Activated T-cell treated with anti-CD3 and anti-CD28 coated beads, Interleukin-2, amount 50 U/mL, for 72 hours (primary cell): ENCODE data around the gene ICAM2. TPM values are rescaled to one million over a fixed set of nuclear protein-coding genes. Genes with fewer than 3 reads are reported as not detected.

Source experiments
- ATAC-seq, 2 donors: fragments of 150-1000 bp; cut with Tn5 transposase; replicated peaks in 1 of 2; 2 replicates each; pipeline ENCODE4 v1.10.0; 2021; ENCODE audit warnings: moderate library complexity in 2 of 2, mild to moderate bottlenecking in 1 of 2
- DNase-seq, 2 donors: peaks; one replicate each; pipeline ENCODE4 v3.0.0; 2021 to 2022; ENCODE audit warnings: mixed read lengths in 1 of 2
- H3K27ac Mint-ChIP-seq: one replicate; pipeline ENCODE4 v1.8.0; 2022; ENCODE audit warnings: mild to moderate bottlenecking, moderate library complexity, mixed read lengths
- H3K27me3 Mint-ChIP-seq: one replicate; pipeline ENCODE4 v1.8.0; 2022; ENCODE audit warnings: low read depth, mixed read lengths
- H3K36me3 Mint-ChIP-seq, 2 donors: one replicate each; pipeline ENCODE4 v1.8.0; 2022; ENCODE audit warnings: mixed read lengths in 2 of 2, mild to moderate bottlenecking in 1 of 2; ENCODE audit not compliant: insufficient read depth in 2 of 2
- H3K4me1 Mint-ChIP-seq: one replicate; pipeline ENCODE4 v1.8.0; 2022; ENCODE audit warnings: low read depth, mixed read lengths
- H3K4me3 Mint-ChIP-seq, 2 donors: one replicate each; pipeline ENCODE4 v1.8.0; 2022; ENCODE audit warnings: mild to moderate bottlenecking in 2 of 2, mixed read lengths in 2 of 2, moderate library complexity in 2 of 2
- H3K9me3 Mint-ChIP-seq, 2 donors: one replicate each; pipeline ENCODE4 v1.8.0; 2022; ENCODE audit warnings: mixed read lengths in 2 of 2
- total RNA-seq, 2 donors: library from RNA; stranded (reverse); gene quantifications; one replicate each; pipeline ENCODE4 v1.2.3, GENCODE V29; 2022

The ICAM2 gene
- total RNA-seq, 2 donors from 2014 or later = 49.9 to 55.7 TPM

DNA sequence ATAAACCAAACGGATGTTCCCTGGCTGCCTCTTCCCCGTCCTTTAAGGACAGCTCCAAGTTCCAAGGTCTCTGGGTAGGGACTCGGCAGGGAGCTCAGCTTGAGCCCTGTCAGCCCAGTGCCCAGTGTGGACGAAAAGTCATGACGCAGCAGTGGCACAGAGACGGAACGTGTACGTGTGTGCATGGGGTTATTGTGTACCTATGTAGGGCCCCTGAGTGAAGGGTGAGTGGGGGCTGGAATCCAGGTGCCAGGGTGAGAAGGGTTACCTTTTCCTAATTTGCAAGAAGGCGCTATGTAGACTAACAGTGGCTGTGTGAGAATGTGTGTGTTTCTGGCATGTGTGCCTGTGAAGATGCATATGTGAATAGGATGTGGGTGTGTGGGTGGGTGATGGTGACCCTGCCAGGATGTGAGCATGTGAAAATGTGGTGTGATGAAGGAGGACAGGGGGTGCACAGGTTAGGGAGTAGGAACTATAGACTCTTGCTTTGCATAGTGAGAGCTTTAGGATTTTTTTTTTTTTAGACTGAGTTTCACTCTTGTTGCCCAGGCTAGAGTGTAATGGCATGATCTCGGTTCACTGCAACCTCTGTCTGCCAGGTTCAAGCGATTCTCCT is 53.7 kb downstream of the ICAM2 start:
- no peaks in the 10 kb centered on the region for H3K27me3 Mint-ChIP-seq
- H3K4me3 Mint-ChIP-seq = no peak overlapping the region
- H3K9me3 Mint-ChIP-seq = no peaks in the 10 kb centered on the region
- H3K36me3 Mint-ChIP-seq = no peaks in the 10 kb centered on the region
- ATAC-seq = peak; percentile 92 to 93
- DNase-seq = peak; percentile 61 to 63
- no peak overlapping the region for H3K27ac Mint-ChIP-seq
- H3K4me1 Mint-ChIP-seq = peaks cover 23% of the 10 kb centered on the region

DNA sequence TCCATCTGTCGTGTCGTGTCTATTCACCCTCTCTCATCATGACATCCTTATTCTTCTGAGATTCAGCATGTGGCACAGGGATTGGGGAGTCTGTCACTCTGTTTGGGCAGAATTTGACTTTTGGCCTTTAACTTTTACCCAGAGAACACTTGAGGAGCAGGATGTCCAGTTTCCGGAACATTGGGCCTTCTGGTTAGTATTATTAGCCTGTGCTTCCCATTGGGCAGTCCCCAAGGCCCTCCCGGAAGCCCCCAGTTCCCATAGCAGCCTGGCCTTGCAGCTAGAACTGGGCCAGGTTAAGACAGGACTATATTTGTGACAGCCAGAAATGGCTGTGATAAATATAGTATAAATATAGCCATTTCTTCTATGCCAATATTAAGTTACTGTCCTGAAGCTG is 57.3 kb downstream of the ICAM2 start:
- H3K27ac Mint-ChIP-seq = no peak overlapping the region
- DNase-seq (no peak), ATAC-seq (no peak)
- peaks cover 23% of the 10 kb centered on the region for H3K4me1 Mint-ChIP-seq
- no peaks in the 10 kb centered on the region for H3K9me3 Mint-ChIP-seq
- H3K36me3 Mint-ChIP-seq = no peaks in the 10 kb centered on the region
- H3K4me3 Mint-ChIP-seq = no peak overlapping the region
- H3K27me3 Mint-ChIP-seq = no peaks in the 10 kb centered on the region

DNA sequence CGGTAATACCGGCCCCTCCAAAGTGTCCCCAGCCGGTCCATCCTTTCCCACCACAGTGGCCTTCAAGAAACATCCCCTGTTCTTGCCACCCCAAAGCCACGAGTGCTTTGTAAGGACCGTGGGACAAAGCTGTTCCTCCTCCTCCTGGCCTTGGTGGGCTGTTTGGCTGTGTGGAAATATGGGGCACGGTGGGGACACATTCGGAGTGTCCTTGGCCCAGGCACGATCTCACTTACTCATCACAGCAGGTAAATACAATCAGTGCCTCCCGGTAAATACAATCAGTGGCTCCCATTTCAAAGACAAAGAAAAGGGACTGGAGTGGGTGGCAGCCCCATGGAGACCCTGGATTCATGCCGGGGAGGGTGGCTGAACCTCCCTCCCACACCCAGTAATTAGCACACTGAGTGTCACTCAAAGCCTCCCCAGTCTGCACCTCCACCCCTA is 58.1 kb downstream of the ICAM2 start:
- Mint-ChIP-seq H3K9me3 (no peaks in the 10 kb centered on the region), H3K27ac (no peak overlapping the region), H3K27me3 (no peaks in the 10 kb centered on the region), H3K4me1 (peaks cover 15% of the 10 kb centered on the region), H3K4me3 (no peak overlapping the region), H3K36me3 (no peaks in the 10 kb centered on the region)
- ATAC-seq (no peak), DNase-seq (no peak)

DNA sequence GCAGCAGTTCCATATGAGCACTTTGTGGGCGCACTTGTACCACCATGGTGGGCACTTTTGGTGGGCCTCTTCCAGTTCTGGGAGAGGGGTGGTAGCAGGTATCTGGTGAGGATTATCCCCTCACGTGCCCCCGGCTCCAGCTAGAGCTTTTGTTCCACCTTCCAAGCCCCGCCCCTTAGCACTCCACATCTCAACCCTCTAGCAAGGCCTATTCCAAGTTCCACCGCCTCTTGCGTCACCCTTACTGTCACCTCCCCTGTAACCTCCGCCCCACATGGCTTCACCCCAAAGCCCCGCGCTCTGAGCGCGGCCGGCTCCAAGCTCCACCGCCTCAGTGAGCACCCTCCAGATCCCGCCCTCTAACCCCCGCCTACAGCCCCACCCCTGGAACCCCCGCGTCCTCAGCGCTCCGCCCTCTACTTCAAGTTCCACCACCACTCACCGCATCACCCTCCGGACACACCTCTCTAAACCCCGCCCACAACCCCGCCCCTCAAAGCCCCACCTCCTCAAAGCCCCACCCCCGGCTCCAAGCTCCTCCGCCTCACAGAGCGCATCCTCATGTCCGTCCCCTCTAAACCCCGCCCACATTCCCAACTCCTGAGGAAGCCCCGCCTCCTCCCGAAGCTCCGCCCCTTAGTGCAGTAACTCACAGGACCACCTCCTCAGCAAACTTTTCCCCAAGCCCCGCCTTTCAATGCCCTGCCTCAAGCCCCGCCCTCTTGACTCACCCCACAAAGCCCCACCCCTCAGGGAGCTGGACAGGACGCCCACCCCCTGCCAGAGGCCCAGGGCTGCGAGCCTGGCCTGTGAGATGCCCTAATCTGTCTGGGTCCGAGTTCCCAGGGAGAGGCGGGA is 58.8 kb downstream of the ICAM2 start:
- peak overlapping the region; percentile 50 to 74 for H3K4me3 Mint-ChIP-seq

DNA sequence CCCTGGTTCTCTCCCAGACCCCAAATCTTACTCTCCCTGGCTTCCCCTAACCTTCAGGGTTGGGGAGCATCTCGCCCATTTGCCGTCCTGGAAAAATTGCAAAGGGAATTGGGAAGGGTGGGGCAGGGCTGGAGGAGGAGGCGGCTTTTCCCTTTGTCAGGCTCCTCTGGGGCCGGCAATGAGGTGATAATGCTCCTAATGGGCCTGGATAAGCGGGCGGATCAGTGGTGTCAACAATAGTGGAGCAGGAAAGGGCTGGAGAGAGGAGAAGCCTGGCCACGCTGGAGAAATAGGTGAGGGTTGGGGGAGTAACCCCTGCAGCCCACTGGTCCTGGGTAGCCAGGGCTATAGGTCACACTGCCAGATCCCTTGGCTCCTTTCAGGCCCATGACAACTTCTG is 60.0 kb downstream of the ICAM2 start:
- no peak overlapping the region for H3K27ac Mint-ChIP-seq
- no peak overlapping the region for H3K4me3 Mint-ChIP-seq
- H3K9me3 Mint-ChIP-seq = no peaks in the 10 kb centered on the region
- no peaks in the 10 kb centered on the region for H3K27me3 Mint-ChIP-seq
- H3K4me1 Mint-ChIP-seq = peaks cover 17% of the 10 kb centered on the region
- no peaks in the 10 kb centered on the region for H3K36me3 Mint-ChIP-seq
- DNase-seq (no peak), ATAC-seq (no peak)

More for the DNA sequence above, 58.8 kb downstream of the ICAM2 start:
- Mint-ChIP-seq H3K27me3 (no peaks in the 10 kb centered on the region), H3K9me3 (no peaks in the 10 kb centered on the region), H3K36me3 (no peaks in the 10 kb centered on the region), H3K4me1 (peaks cover 10% of the 10 kb centered on the region), H3K27ac (no peak overlapping the region)
- ATAC-seq (peak; percentile 76 to 82), DNase-seq (peak; percentile 35 to 54)

DNA sequence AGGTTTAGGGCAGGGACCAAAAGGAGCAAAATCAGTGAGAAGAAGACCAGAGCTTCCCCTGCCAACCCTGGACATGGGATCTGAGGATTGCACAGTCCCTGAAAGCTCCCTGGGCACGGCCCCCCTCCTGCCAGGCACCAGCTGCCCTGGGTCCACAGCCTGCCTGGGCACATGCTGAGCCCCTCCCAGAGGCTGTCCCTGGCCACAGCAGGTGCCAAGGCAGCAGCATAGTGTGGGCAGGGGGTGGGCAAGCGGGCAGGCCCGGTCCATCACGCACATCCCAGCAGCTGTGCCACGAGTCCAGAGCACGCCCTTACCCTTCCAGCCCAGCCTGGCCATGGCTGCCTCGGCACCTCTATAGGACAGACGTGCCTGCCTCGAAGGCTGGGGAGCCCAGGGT is 60.4 kb downstream of the ICAM2 start:
- no peaks in the 10 kb centered on the region for H3K27me3 Mint-ChIP-seq
- DNase-seq (no peak), ATAC-seq (no peak)
- H3K4me3 Mint-ChIP-seq = no peak overlapping the region
- no peaks in the 10 kb centered on the region for H3K36me3 Mint-ChIP-seq
- H3K4me1 Mint-ChIP-seq = peaks cover 20% of the 10 kb centered on the region
- no peaks in the 10 kb centered on the region for H3K9me3 Mint-ChIP-seq
- no peak overlapping the region for H3K27ac Mint-ChIP-seq

DNA sequence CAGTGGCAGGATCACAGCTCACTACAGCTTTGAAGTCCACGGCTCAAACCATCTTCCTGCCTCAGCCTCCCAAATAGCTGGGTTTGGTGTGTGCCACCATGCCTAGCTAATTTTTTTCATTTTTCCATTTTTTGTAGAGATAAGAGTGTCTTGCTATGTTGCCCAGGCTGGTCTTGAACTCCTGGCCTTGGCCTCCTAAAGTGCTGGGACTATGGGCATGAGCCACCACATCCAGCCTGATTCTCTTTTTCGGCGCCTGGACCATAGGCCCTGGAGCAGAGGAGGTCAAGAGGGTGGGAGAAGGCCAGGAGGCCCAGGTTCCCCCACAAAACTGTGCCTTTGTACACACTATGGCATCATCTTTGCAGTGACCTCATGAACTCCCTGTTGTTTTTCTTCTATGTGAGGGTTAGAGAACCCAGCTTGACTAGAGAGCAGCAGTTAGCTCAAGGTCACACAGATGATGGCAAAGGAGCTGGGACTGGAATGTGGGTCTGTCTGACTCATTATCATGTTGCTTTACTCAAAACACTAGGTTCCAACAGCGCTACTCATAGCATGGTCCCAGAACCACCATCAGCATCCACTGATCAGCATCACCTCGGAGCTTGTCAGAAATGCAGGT is 64.0 kb downstream of the ICAM2 start:
- Mint-ChIP-seq H3K27ac (peak overlapping the region; percentile 7), H3K36me3 (no peaks in the 10 kb centered on the region), H3K4me1 (peaks cover 36% of the 10 kb centered on the region), H3K4me3 (no peak overlapping the region), H3K27me3 (no peaks in the 10 kb centered on the region), H3K9me3 (no peaks in the 10 kb centered on the region)
- DNase-seq (no peak), ATAC-seq (peak in 1 of 2 donors; percentile 16)

DNA sequence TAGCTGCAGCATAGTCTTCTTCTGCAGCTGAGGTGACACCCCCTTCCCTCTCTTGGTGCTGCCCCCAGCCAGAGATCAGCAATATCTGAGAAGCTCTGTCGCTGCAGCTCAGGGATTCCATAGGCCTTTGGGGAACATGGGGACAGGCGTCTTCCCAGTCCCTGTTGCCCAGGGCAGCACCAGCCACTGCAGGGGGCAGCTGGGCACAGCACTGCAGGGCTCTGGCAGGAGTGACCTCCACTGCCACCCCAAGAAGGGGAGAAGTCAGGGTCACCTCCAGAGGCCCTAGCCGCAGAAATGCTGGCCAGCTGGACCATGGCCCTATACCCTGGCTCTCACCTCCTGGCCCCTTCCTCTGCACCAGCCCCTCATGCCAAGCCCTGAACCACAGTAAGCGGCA is 64.6 kb downstream of the ICAM2 start:
- DNase-seq (no peak), ATAC-seq (no peak)
- Mint-ChIP-seq H3K4me3 (no peak overlapping the region), H3K27ac (no peak overlapping the region), H3K27me3 (no peaks in the 10 kb centered on the region), H3K9me3 (no peaks in the 10 kb centered on the region), H3K36me3 (no peaks in the 10 kb centered on the region), H3K4me1 (peaks cover 34% of the 10 kb centered on the region)

DNA sequence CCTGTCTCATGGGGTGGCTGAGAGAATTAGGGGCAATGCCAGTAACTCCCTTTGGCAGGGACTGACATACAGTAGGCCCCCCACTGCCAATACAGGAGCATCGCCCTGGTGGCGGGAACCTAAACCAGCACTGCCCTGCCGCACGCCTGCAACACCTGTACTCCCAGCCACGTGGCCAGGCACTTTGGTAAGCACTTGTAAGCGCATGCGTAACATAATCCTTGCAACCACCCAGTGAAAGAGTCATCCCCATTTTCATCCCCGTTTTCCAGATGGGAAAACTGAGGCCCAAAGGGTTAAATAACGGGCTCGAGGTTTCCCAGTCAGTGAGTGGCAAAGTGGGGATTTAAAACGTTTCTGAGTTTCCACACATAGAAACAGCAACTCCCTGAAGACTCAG is 65.2 kb downstream of the ICAM2 start:
- ATAC-seq = peak in 1 of 2 donors; percentile 6
- H3K27ac Mint-ChIP-seq = no peak overlapping the region
- no peaks in the 10 kb centered on the region for H3K27me3 Mint-ChIP-seq
- DNase-seq = no peak
- no peaks in the 10 kb centered on the region for H3K9me3 Mint-ChIP-seq
- peaks cover 34% of the 10 kb centered on the region for H3K4me1 Mint-ChIP-seq
- H3K36me3 Mint-ChIP-seq = no peaks in the 10 kb centered on the region
- no peak overlapping the region for H3K4me3 Mint-ChIP-seq

DNA sequence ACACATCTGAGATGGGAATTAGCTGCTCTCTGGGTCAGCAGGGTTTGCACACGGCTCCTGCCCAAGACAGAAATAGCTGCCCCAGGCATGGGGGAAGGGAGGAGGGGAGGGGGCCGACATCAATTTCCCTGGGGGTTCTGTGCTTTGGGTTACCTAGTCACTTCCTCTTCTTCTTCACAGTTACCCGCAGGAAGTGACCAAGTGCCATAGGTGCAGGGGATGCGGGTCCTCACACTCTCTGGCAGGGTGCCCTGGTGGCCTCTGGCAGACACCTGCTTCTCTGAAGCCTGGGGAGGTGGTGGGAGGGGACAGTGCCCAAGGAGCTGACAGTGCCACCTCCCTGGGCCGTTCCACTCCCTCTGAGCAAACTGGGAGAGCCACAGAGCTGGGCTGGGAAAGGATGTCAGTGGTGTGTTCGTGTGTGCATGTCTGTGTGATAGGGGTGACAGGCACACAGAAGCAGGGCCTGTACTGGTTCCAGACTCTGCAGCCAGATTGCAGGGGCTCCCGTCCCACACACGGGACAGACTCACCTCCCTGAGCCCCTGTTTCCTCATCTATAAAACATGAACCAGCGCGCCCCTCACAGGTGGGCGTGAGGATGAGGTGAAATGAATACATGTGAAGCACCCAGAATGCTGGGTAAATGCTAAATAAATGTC is 65.9 kb downstream of the ICAM2 start:
- Mint-ChIP-seq H3K27me3 (no peaks in the 10 kb centered on the region), H3K4me1 (peaks cover 34% of the 10 kb centered on the region), H3K4me3 (peak overlapping the region; percentile 60 to 65), H3K36me3 (no peaks in the 10 kb centered on the region), H3K27ac (peak overlapping the region; percentile 43), H3K9me3 (no peaks in the 10 kb centered on the region)
- peak; percentile 58 to 60 for DNase-seq
- peak; percentile 77 to 85 for ATAC-seq
